Measurements from ENCODE around the gene PARP3. TPM values are rescaled to one million over a fixed set of nuclear protein-coding genes. Genes with fewer than 3 reads are reported as not detected.

The PARP3 gene
- total and polyA plus RNA-seq, 2 donors from 2014 or later: 28.5 to 30.1 TPM

DNA sequence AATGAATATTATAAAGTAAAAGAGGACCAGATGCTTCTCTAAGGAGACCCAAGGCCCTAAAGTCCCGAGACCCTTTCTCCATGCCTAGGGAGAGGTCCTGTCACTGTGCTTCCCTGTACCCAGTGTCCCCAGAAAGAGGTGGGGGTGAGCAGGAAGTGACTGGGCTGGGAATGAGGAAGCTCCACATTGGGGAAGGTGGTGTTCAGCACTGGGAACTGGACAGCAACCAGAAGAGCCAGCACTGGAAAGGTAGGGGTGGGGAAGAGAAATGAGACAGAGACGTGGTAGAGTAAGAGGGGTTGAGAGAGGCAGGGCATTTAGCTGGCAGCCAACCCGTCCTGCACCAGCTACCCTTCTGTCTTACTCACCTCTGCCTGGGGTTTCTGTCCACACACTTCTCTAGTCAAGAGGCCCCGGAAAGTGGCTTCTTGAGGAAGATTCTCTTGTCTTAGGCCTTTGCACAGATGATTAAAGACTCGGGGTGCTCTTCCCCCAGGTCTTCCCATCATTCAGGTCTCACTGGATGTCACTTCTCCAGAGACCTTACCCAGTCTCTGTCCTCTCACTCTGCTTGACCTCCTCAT is 12.7 kb upstream of the PARP3 start:
- Histone ChIP-seq H3K27ac (ENCODE audit: low read depth in 2 of 2, low read length in 2 of 2) (no peak overlapping the region), H3K36me3 (ENCODE audit: control insufficient read depth in 2 of 3, insufficient read depth in 3 of 3, low read length in 3 of 3) (peaks cover 0 to 10% (median 4%) of the 10 kb centered on the region in 3 donors), H3K9ac (ENCODE audit: low read length in 3 of 3) (no peak overlapping the region), H3K4me1 (ENCODE audit: control insufficient read depth in 2 of 3, insufficient read depth in 2 of 3, low read depth in 1 of 3, low read length in 3 of 3) (no peaks in the 10 kb centered on the region), H3K27me3 (ENCODE audit: control insufficient read depth, insufficient read depth, low read length) (no peaks in the 10 kb centered on the region), H3K9me3 (ENCODE audit: control insufficient read depth in 2 of 3, insufficient read depth in 1 of 3, low read length in 3 of 3) (no peaks in the 10 kb centered on the region), H3K4me3 (ENCODE audit: low read length in 3 of 3) (no peak overlapping the region)
- TF ChIP-seq, protein P1, sequence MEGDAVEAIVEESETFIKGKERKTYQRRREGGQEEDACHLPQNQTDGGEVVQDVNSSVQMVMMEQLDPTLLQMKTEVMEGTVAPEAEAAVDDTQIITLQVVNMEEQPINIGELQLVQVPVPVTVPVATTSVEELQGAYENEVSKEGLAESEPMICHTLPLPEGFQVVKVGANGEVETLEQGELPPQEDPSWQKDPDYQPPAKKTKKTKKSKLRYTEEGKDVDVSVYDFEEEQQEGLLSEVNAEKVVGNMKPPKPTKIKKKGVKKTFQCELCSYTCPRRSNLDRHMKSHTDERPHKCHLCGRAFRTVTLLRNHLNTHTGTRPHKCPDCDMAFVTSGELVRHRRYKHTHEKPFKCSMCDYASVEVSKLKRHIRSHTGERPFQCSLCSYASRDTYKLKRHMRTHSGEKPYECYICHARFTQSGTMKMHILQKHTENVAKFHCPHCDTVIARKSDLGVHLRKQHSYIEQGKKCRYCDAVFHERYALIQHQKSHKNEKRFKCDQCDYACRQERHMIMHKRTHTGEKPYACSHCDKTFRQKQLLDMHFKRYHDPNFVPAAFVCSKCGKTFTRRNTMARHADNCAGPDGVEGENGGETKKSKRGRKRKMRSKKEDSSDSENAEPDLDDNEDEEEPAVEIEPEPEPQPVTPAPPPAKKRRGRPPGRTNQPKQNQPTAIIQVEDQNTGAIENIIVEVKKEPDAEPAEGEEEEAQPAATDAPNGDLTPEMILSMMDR (IDR thresholded peaks at IDR 0.05; ENCODE audit: borderline replicate concordance, extremely low read depth, insufficient read depth): no peak
- no peak for FAIRE-seq
- intact Hi-C loops (cut with DNase I): no loop called here
- peak in 2 of 5 donors; percentile 27 to 40 for DNase-seq

- no peaks in the 10 kb centered on the region for H3K4me1 ChIP-seq (ENCODE audit: control insufficient read depth in 2 of 3, insufficient read depth in 2 of 3, low read depth in 1 of 3, low read length in 3 of 3)
- H3K9me3 ChIP-seq (ENCODE audit: control insufficient read depth in 2 of 3, insufficient read depth in 1 of 3, low read length in 3 of 3): no peaks in the 10 kb centered on the region
- DNase-seq (no peak), FAIRE-seq (no peak)
- peaks cover 0 to 13% (median 6%) of the 10 kb centered on the region in 3 donors for H3K36me3 ChIP-seq (ENCODE audit: control insufficient read depth in 2 of 3, insufficient read depth in 3 of 3, low read length in 3 of 3)
- intact Hi-C loops (cut with DNase I): no loop called here
- no peak overlapping the region for H3K4me3 ChIP-seq (ENCODE audit: low read length in 3 of 3)
- no peaks in the 10 kb centered on the region for H3K27me3 ChIP-seq (ENCODE audit: control insufficient read depth, insufficient read depth, low read length)
- H3K27ac ChIP-seq (ENCODE audit: low read depth in 2 of 2, low read length in 2 of 2): no peak overlapping the region
- H3K9ac ChIP-seq (ENCODE audit: low read length in 3 of 3): no peak overlapping the region
- TF ChIP-seq, protein P1 (IDR thresholded peaks at IDR 0.05; ENCODE audit: borderline replicate concordance, extremely low read depth, insufficient read depth): no peak
Measured at GRCh38 chr3:51930439-51930838, 11.7 kb upstream of the PARP3 start.

DNA sequence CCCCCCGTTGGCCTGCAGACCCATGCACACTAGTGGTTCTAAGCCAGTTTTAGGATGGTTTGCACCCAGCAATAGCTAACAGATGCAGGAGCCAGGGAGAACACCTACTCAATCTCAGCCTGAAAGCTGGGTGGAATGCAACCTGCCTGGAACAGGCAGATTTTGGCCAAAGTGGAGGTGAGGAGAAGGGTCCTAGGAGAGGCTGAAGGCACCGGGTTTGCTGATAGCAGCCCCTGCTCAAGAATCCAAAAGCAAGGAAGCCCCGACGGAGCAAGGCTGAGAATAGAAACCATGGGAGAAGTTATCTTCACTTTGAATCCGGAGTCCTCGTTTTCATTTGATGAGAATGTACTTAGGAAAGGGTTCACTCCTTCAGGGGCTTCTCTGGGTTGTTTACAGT is 10.4 kb upstream of the PARP3 start:
- DNase-seq (no peak), FAIRE-seq (no peak)
- TF ChIP-seq, protein P1 (IDR thresholded peaks at IDR 0.05; ENCODE audit: borderline replicate concordance, extremely low read depth, insufficient read depth): no peak
- no peak overlapping the region for H3K4me3 ChIP-seq (ENCODE audit: low read length in 3 of 3)
- H3K27me3 ChIP-seq (ENCODE audit: control insufficient read depth, insufficient read depth, low read length): no peaks in the 10 kb centered on the region
- no peak overlapping the region for H3K9ac ChIP-seq (ENCODE audit: low read length in 3 of 3)
- H3K36me3 ChIP-seq (ENCODE audit: control insufficient read depth in 2 of 3, insufficient read depth in 3 of 3, low read length in 3 of 3): peaks cover 0 to 23% (median 12%) of the 10 kb centered on the region in 3 donors
- intact Hi-C loops (cut with DNase I): no loop called here
- no peaks in the 10 kb centered on the region for H3K4me1 ChIP-seq (ENCODE audit: control insufficient read depth in 2 of 3, insufficient read depth in 2 of 3, low read depth in 1 of 3, low read length in 3 of 3)
- no peaks in the 10 kb centered on the region for H3K9me3 ChIP-seq (ENCODE audit: control insufficient read depth in 2 of 3, insufficient read depth in 1 of 3, low read length in 3 of 3)
- H3K27ac ChIP-seq (ENCODE audit: low read depth in 2 of 2, low read length in 2 of 2): no peak overlapping the region
